Measurements from ENCODE around the gene OSBPL6.
"Not testable (repeated sequence)": the region's sequence is repeated elsewhere in the genome, so short reads cannot be mapped to it uniquely, and the experiment has no call there.

DNA sequence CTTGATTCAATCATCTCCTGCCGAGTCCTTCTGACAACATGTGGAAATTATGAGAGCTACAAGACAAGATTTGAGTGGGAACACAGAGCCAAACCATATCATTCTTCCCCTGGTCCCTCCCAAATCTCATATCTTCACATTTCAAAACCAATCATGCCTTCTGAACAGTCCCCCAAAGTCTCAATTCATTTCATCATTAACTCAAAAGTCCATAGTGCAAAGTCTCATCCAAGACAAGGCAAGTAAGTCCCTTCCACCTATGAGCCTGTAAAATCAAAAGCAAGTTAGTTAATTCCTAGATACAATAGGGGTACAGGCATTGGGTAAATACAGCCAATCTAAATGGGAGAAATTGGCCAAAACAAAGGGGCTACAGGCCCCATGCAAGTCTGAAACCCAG lies 40.4 kb upstream of the OSBPL6 start:
- TF ChIP-seq, protein P1, sequence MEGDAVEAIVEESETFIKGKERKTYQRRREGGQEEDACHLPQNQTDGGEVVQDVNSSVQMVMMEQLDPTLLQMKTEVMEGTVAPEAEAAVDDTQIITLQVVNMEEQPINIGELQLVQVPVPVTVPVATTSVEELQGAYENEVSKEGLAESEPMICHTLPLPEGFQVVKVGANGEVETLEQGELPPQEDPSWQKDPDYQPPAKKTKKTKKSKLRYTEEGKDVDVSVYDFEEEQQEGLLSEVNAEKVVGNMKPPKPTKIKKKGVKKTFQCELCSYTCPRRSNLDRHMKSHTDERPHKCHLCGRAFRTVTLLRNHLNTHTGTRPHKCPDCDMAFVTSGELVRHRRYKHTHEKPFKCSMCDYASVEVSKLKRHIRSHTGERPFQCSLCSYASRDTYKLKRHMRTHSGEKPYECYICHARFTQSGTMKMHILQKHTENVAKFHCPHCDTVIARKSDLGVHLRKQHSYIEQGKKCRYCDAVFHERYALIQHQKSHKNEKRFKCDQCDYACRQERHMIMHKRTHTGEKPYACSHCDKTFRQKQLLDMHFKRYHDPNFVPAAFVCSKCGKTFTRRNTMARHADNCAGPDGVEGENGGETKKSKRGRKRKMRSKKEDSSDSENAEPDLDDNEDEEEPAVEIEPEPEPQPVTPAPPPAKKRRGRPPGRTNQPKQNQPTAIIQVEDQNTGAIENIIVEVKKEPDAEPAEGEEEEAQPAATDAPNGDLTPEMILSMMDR (IDR thresholded peaks at IDR 0.05) = not testable (repeated sequence)
- not testable (repeated sequence) for TF ChIP-seq POLR2A, EP300, POLR2AphosphoS5 (IDR thresholded peaks at IDR 0.05)

All from gastroesophageal sphincter (tissue), 3 donors.